Non-pigmented ciliary epithelial cell (primary cell): ENCODE results near the gene UROD.
"Not testable (repeated sequence)": the region's sequence is repeated elsewhere in the genome, so short reads cannot be mapped to it uniquely, and the experiment has no call there.

Experiments used
- DNase-seq: peaks from one replicate; pipeline ENCODE4 v3.0.0-alpha.2; 2010; ENCODE audit warnings: low read depth

The UROD gene

DNA sequence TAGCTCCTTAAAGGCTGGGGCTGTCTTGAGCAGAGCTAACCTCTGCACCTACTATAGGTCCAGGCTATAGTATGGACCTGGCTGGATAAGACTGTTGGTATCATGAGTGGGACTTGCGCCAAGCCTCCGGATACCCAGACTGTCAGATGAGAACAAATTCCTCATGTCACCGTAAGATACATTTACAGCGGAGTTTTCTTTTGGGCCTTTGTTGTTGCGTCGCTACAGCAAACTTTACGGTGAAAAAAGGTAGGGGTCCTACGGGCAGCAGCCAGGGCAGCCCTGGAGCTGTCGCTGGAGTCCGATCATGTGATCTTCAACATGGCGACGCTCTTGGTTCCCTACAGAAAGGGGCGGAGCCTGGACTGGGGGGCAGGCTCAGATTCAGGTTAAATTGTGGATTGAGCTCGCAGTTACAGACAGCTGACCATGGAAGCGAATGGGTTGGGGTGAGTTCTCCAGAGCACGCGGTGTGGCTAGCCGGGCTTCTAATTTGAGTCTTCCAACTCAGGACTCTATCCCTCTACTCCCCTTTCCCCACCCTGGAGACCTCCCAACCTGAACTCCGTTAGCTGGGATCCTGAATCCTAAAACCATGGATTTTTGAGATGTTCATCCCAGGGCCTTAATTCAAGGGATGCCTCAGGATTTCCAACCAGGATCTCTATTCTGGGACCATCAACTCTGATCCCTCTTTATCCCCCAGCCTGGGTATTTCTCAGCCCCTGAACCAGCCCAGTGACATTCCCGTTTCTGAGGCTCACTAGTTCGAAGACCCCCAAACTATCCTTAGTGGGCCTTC lies at the start of gene UROD:
Gene UROD (plus strand): TSS at position 418 of the 802 bp plus-strand sequence. CDS start 12 bp downstream, at position 430.
- peak; percentile 86 for DNase-seq

DNA sequence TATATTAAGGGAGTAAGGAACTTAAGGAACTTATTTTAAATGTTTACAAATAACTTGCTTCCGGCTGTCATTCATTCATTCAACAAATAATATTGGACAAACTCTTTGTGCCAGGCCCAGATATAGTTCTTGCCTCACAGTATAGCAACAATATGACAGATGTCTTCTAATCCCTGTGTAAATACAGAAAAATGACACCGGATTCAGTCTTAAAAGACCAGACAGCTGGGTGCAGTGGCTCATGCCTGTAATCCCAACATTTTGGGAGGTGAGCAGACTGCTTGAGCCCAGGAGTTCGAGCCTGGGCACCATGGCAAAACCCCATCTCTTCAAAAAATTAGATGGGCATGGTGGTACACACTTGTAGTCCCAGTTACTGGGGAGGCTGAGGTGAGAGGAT lies 49.3 kb upstream of the UROD start:
- DNase-seq = no peak

DNA sequence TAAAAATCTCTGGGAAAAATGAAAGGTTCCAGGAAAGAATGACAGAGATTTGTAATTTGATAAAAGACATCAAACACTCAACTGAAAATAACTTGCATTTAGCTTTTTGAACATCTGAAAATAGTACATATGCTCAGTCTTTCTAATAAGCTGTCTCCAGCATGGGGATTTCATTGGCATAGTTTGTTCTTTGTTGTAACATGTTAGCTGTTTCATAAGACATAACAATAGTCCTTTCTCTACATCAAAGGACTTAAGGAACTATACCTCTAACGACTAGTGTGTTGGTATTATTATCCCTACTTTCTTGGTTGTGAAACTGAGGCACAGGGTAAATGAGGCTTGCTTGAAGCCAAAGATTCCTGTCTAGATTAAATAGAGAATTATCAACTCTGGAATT lies 47.7 kb upstream of the UROD start:
- DNase-seq = no peak

DNA sequence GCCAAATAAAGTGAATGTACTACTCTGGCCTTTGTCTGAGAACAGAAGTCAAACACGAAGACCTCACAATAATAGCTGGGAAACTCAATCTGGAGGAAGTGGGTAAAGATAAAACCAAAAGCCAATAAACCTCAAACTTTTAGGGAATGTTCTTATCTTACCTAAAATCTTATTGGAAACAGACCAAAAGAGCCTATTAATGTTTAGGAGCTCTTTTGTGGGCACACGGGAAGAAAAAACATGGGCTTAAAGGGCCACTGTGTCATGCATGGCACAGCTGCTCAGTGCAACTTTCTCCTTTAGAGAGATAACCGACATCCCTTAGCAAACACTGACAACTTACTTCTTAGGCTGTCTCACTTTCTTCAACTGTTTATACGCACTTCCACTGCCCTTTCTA lies 41.7 kb upstream of the UROD start:
- DNase-seq = peak; percentile 52

DNA sequence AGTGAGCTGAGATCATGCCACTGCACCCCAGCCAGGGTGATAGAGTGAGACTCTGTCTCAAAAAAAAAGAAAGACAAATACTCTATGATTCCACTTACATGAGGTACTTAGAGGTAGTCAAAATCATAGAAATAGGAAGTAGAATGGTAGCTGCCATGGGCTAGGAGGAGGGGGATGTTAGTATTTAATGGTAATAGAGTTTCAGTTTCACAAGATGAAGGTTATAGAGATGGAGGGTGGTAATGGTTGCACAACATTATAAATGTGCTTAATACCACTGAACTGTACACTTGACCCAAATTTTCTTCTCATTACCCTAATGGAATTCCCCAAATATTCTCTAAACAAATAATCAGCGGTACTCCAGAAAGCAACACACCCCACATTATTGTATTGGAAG lies 38.4 kb upstream of the UROD start:
- DNase-seq = no peak

DNA sequence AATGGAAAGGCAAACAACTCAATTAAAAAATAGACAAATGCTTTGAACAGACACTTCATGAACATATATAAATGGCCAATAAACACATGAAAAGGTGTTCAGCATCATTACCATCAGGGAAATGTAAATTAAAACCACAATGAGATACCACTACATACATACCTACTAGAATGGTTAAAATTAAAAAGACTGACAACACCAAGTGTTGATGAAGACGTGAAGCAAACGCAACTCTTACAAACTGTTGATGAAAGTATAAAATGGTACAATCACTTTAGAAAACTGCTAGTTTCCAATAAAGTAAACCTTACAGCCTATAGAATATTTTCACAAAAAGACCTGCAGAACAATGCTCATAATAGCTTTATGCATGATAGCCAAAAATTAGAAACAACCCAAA lies 35.8 kb upstream of the UROD start:
- no peak for DNase-seq

DNA sequence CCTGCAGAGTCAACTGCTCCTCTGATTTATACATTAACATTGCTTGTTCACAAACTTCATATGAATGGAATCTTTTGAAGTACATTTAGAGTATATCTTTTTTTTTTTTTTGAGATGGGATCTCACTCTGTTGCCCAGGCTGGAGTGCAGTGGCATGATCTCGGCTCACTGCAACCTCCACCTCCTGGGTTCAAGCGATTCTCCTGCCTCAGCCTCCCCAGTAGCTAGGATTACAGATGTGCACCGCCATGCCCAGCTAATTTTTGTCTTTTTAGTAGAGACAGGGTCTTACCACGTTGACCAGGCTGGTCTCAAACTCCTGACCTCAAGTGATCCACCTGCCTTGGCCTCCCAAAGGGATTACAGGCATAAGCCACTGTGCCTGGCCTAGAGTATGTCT lies 34.7 kb upstream of the UROD start:
- not testable (repeated sequence) for DNase-seq

DNA sequence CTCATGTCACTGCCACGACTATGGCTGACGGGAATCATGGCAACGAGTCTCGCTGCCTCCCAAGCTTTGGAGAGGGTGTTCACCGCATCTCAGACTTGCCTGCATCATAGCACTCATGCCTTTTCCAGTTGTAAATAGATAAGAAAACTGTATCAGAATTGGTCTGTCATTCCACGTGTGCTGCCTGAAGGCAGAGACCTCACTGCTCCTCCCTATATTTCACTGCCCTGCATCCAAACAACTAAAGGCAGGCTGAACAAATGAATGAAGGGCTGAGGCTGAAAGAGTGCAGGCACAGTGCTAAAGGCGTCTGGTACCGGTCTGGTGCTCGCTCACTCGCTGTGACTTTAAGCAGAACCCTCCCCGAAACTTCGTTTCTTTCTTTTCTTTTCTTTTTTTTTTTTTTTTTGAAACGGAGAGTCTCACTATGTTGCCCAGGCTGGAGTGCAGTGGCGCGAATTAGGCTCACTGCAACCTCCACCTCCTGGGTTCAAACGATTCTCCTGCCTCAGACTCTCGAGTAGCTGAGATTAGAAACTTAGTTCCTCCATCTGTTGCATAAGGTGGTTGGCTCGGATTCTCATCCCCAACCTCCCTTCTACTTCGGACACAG lies 26.2 kb upstream of the UROD start:
- no peak for DNase-seq

DNA sequence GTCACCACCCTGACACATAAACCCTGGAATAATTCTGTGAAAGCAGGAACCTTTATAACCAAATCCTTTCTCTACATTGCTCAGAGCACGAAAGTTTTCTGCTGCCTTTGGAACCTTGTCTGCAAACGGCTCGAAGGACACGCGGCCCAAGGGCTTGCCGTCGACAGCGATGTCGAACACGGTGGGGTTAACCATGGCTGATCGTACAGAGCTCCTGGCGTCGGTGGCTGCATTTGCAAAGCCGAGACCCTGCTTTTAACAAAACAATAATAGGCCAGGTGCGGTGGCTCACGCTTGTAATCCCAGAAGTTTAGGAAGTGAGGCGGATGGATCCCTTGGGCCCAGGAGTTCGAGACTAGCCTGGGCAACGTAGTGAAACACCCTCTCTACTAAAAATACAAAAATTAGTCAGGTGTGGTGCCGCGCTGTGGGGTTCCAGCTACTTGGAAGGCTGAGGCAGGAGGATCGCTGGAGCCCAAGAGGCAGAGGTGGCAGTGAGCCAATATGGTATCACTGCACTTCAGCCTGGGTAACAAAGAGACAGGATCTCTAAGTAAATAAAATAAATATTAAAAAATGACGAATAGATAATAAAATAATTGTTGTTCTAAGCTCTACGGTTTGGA lies 23.4 kb upstream of the UROD start:
- no peak for DNase-seq

DNA sequence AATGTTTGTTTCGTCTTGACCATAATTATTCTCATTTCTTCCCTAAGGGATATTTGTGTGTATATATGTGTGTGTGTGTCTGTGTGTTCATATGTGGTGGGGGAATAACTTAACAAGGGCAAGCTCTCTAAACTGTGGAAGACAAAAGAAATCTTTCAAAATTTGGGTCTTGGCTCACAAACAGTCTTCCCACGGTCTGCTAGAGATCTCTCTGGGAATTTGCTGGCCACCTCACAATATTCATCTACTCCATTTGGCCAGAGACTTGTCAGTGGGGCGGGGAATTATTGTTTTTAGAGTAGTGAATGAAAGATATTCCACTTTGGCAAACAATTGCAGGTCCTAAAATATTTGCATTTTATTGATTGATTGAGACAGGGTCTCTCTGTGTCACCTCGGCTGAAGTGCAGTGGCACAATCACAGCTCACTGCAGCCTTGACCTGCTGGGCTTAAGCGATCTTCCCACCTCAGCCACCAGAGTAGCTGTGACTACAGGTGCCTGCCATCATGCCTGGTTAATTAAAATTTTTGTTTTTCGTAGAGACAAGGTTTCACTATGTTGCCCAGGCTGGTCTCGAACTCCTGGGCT lies 17.6 kb upstream of the UROD start:
- no peak for DNase-seq

DNA sequence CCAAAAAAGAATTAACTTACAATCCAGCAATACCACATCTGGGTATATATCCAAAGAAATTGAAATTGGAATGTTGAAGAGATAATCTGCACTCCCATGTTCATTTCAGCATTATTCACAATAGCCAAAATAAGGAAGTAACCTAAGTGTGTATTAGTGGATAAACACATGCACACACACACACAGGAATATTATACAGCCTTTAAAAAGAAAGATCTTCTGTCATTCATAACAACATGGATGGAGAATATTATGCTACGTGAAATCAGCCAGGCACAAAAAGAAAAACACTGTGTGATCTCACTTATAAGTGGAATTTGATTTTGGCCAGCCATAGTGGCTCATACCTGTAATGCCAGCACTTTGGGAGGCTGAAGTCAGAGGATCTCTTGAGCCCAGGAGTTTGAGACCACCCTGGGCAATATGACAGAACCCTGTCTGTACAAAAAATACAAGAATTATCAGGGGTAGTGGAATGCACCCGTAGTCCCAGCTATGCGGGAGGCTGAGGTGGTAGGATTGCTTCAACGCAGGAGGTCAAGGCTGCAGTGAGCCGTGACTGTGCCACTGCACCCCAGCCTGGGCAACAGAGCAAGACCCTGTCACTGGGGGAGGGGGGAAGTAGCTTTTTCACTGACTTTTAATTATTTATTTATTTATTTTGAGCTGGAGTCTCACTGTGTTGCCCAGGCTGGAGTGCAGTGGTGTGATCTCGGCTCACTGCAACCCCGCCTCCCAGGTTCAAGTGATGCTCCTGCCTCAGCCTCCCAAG lies 16.4 kb upstream of the UROD start:
- DNase-seq = no peak

DNA sequence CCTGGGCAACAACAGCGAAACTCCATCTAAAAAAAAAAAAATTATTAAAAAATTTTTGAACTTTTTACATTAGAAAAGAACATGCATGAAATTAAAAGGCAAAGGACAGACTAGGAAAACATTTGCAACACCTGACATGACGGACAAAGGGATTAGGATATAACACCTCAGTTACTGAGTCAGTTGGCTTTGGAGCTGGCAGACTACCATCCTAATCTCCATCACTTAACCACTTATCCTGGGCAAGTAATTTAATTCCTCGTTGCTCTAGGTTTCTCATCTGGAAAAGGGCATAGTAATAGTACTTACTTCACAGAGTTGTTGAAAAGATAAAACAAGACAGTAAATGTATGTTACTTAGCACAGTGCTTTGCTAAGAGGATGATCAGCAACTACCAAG lies 12.8 kb upstream of the UROD start:
- DNase-seq = no peak

DNA sequence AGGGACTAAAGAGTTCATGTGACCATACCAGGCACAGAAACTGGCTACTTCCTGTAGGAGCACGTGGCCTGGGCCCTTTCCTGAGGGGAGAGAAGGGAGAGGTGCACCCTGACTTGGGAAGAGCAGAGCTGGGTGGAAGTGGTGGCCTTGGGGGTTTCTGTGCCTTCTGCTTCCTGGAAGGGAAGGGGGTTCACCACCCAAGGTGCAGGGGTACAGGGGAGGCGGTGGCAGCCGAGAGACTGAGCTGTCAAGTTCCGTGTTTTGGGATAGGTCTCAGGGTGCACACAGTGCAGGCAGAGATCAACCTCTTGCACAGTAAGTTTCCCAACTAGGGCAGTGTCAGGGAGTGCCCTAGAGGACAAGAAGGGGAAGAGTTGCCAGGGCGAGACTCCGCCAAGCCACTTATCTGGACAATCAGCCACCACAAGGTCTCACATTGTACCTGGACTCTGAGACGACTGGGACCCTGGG lies 11.0 kb upstream of the UROD start:
- no peak for DNase-seq

DNA sequence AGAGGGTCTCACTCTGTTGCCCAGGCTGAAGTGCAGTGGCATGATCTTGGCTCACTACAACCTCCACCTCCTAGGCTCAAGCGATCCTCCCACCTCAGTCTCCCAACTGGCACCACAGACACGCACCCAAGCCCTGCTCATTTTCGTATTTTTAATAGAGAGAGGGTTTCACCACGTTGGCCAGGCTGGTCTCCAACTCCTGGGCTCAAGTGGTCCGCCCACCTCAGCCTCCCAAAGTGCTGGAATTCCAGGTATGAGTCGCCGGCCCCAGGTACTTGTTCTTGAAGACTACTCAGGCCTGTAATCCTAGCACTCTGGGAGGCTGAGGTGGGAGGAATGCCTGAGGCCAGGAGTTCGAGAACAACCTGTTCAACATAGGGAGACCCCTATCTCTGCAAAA lies 10.5 kb upstream of the UROD start:
- DNase-seq = not testable (repeated sequence)

DNA sequence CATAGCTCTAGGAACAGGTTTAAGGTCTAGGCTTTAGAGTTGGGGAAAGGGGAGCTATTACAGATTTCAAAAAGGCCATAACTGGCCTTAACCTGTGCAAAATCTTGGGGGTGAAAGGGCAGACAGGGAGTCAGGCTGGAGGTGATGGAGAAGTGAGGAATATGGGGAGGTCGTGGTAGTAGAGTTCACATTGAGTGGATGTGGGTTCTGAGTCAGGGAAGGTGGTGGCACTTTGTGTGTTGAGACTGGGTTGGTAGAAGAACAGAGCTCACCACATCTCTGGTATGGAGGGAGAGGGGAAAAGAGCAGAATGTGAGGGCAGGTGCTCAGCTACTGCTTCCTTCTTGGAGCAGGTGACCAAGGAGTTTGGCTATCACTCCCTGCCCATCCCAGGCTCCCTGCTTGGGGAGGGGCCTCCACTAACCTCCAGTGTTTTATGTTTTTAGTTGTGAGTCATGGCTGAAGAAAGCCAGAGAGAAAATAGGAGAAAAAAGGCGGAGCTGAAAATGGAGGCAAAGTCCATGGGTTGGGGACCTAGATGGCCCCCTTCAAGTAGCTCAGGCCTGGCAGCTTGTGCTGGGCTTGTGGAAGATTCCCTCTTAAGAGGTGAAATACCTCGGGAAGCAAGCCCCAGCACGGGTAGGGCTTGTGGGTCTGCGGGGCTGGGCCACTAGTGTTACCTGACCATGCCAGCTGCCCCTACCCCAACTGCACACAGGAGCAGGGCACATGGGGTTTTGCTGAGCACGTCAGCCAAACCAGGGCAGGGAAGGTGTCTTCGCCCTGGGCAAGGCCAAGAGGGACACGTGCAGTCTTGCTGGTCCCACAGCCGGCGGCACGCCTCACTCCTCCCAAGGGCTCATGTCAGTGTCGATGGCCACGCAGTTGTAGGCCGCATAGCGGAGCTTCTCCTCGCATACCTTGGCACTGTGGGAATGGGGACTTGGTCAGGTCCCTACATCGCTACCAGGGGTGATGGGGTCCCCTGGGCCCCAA lies 9.1 kb upstream of the UROD start:
- no peak for DNase-seq

DNA sequence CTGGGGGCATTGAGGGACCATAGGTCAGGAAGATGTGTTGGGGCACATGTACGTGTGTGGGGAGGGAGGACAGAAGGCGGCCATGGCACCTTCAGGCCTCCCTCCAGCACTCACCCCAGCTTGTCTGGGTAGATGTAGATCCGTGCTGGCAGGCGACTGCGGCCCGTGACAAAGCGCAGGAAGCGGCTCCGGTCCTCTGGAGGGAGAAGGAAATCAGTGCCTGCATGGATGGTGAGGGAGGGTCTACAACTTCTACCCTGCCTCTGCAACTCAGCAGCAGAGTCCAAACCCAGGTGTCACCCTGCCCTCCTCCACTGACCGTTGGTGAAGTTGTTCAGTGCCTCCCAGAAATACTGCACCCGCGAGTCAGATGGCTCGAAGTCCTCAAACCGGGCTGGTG lies 8.3 kb upstream of the UROD start:
- no peak for DNase-seq

DNA sequence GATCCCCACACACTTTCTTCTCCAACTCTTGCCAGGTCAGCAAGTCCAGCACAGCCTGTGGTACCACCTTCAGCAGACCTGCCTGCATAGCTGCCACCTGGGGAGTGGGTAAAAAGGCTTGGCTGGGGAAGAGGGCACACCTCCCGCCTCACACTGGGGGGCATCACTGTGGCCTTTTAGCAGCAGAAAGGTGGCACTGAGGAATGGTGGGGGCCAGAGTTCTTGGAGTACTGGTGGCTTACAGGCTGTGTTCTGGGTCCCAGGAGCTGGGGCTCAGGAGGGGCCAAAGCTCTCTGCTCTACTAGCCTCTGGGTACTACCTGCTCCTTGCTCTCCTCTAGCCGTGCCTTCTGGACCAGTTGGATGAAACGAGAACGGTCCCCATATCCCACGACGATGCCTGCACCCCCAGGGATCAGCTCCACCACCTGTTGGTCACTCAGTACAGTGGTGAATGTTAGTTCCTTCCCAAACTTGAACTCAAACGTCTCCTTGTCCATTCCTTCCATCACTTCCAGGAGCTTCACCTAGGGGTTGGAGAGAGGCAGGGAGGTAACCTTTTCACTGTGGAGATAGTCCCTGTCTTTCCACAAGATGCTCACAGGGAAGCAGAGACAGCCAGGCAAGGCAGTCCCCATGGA lies 7.7 kb upstream of the UROD start:
- no peak for DNase-seq

DNA sequence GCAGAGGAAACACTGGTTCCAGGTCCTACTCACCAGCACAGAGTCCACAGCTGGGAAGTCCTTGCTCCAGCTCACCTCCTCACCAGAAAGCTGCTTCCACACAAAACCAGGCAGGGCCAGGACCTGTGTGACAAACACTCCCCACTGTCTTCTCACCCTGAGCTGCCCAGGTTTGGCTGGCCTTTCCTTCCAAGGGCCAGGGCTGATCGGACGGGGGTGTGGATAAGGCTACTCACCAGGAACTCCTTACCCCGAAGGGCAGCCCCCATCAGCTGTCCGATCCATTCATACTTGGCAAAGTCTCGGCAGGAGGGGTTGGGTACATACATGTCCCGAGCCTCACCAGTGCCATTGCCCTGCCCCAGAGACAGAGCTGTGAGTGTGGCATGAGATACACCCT lies 6.3 kb upstream of the UROD start:
- no peak for DNase-seq

DNA sequence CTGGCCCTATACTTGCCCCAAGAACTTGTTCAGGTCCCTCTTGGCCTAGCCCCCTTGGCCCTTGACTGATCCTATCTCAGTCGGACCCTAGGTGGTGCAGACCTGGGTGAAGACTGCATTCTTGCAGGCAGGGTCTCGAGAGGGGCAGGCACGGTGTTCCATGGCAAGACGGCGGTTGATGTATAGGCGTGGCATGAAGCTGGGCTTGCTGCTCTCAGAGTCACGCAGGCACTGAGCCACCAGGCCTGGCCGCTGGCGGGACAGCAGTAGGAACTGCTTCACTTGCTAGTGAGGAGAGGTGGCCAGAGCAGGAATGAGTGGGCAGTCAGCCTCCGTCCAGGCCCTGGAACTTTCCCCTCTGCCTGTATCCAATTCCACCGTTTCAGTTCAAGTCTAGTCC lies 4.7 kb upstream of the UROD start:
- DNase-seq = no peak

DNA sequence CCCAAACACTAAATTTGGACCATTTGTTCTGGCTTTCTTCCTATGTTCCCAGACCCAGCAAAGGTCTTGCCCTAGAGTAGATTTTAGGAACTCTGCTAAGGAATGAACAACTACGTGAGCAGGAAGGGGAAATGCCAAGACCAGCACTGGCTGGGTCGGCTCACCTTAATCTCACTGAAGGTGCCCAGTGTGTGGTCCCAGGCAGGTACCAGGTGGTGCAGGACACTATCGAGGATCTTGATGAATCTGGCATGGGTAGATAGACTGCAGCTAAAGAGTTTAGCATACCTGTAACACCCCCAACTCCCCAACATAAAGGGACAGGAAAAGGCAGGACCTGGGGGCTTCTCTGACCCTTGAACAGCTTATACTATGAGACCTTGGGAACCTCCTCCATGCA lies 4.0 kb upstream of the UROD start:
- DNase-seq = no peak
